GM12892 (cell line): ENCODE measurements around the gene DENND2D.

Experiments
- POLR2A ChIP-seq: IDR thresholded peaks from 2 replicates; pipeline ENCODE4 v1.6.1; 2011; ENCODE audit warnings: low read depth, low read length, control low read depth
- POLR2AphosphoS5 ChIP-seq: IDR thresholded peaks from 2 replicates; pipeline ENCODE4 v1.6.1; 2011; ENCODE audit warnings: low read depth, low read length, control low read depth
- TAF1 ChIP-seq: IDR thresholded peaks from 2 replicates; pipeline ENCODE4 v1.6.1; 2011; ENCODE audit warnings: low read depth, mild to moderate bottlenecking, control low read depth, low read length, borderline replicate concordance

DNA sequence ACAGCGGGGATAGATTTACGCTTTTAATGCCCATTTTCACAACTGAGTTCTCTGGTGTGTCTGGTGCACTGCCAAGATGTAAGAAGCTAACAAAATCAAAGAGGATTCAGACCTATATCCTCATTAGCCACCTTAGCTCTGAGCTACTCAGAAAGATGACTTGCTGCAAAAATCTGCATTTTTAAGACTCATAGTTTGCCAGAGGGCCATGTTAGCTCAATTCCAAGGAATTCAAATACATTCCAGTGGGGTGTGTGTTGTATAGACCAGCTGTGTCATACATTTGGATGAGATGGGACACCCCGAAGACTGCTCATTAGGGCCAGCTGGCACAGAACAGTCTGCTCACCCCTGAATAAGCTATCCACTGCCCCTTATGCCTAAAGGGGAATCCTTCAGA lies 8.9 kb downstream of the DENND2D start:
- TF ChIP-seq POLR2A (no peak), POLR2AphosphoS5 (no peak), TAF1 (no peak)
